ENCODE measurements around the gene CLEC20A.

The CLEC20A gene

DNA sequence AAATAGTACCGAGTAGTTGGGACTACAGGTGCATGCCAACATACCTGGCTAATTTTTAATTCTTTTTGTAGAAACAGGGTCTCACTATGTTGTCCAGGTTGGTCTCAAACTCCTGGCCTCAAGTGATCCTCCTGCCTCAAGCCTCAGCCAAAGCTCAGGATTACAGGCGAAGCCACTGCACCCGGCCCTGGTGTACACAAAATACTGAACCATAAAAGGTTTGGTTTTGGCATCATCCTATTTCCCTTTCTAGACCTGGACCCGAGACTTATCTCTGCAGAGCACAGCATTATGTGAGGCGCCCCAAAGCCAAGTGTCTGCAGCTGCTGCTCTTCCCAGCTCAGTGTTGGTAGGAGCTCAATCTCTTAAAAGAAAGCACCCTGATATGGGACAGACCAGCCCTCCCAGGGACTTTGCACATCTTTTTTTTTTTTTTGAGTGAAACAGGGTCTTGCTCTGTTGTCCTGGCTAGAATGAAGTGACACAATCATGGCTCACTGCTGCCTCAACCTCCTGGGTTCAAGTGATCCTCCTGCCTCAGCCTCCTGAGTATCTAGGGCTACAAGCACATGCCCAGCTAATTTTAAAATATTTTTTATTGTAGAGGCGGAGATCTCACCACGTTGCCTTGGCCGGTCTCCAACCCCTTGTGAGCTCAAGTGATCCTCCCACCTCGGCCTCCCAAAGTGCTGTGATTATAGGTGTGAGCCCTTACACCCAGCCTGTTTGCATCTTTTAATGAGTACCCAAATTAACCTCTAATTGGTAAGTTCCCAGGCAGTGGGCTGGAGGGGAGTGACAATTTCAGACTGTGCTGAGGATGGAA lies 36.6 kb upstream of the CLEC20A start:
- Mint-ChIP-seq H3K27me3 (peaks cover 1% of the 10 kb centered on the region), H3K27ac (no peak overlapping the region), H3K4me3 (no peak overlapping the region), H3K4me1 (no peaks in the 10 kb centered on the region), H3K9me3 (no peaks in the 10 kb centered on the region), H3K36me3 (no peaks in the 10 kb centered on the region)

DNA sequence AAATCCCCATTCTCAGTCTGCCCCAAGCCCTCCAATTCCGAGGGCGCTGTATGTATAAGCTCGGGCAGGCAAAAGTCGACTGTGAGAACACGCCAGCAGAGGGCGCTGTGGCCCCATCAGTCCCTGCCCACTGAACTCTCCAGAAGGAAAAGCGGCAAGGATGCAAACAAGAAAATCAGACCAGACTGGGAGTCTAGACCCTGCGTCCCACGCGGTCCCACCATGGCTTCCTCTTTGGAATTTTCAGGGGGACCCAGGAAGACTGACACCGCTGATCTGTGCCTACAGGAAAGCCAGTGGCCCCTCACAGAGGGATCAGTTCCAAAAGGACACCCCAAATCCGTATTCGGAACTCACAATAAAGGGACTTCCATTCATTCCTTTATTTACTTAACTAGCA lies 35.6 kb upstream of the CLEC20A start:
- no peaks in the 10 kb centered on the region for H3K9me3 Mint-ChIP-seq
- no peak overlapping the region for H3K27ac Mint-ChIP-seq
- no peaks in the 10 kb centered on the region for H3K36me3 Mint-ChIP-seq
- no peaks in the 10 kb centered on the region for H3K4me1 Mint-ChIP-seq
- H3K27me3 Mint-ChIP-seq: peaks cover 1% of the 10 kb centered on the region
- no peak overlapping the region for H3K4me3 Mint-ChIP-seq

DNA sequence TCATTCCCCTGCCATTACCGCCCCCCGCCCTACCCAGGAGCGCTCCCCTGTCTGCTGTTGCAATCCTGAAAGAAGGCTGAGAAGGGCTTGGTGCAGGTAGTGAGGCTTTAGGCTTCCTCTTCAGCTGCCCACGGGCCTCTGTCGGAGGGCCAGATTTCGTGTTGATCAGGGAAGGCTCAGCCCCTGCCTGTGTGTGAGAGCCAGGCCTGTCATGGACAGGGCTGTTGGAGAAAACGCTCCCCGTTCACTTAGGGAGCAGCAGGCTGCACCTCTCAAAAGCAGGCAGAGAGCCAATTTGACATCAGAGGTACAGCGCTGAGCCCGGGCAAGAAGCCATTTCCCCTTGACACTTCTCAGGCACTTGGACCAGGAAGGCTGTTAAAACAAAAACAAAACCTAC lies 35.1 kb upstream of the CLEC20A start:
- Mint-ChIP-seq H3K4me3 (no peak overlapping the region), H3K4me1 (no peaks in the 10 kb centered on the region), H3K9me3 (no peaks in the 10 kb centered on the region), H3K27me3 (peaks cover 1% of the 10 kb centered on the region), H3K36me3 (no peaks in the 10 kb centered on the region), H3K27ac (no peak overlapping the region)

DNA sequence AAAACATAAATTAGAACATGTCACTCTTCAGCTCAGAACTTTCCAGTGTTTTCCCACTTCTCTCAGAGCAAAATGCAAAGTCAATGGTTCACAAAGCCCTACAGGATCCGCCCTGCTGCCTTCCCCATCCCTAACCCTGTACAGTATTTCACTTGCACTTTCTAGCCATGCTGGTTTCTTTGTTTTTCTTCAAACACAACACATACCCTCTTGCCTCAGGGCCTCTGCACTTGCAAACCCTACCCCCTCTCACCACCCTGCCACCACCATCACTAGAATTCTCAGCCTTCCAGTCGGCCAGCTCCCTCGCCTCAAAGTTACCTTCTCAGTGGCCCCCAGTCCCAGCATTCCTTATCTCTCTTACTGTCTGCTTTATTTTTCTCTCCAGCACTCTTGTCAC lies 33.7 kb upstream of the CLEC20A start:
- H3K4me3 Mint-ChIP-seq: no peak overlapping the region
- H3K27me3 Mint-ChIP-seq: peaks cover 1% of the 10 kb centered on the region
- H3K36me3 Mint-ChIP-seq: no peaks in the 10 kb centered on the region
- H3K27ac Mint-ChIP-seq: no peak overlapping the region
- H3K4me1 Mint-ChIP-seq: no peaks in the 10 kb centered on the region
- H3K9me3 Mint-ChIP-seq: no peaks in the 10 kb centered on the region

DNA sequence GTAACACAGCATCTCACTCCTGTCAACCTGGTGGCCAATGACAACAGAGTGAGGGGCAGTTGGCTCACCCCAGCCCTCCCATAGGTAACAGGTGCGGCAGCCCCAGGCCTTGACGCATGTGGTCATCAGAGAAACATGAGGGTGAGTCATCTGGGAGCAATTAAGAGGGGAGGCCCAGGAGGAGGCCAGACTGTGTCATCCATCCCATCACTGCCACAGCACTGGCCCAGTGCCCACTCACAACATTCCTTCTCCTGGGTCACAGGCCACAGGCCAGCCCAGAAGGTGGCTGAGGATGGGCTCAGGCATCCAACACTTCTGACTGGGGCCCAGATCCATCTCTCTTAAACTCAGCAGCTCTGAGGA lies 33.3 kb upstream of the CLEC20A start:
- Mint-ChIP-seq H3K36me3 (no peaks in the 10 kb centered on the region), H3K9me3 (no peaks in the 10 kb centered on the region), H3K27me3 (peaks cover 1% of the 10 kb centered on the region), H3K4me3 (no peak overlapping the region), H3K27ac (no peak overlapping the region), H3K4me1 (no peaks in the 10 kb centered on the region)

DNA sequence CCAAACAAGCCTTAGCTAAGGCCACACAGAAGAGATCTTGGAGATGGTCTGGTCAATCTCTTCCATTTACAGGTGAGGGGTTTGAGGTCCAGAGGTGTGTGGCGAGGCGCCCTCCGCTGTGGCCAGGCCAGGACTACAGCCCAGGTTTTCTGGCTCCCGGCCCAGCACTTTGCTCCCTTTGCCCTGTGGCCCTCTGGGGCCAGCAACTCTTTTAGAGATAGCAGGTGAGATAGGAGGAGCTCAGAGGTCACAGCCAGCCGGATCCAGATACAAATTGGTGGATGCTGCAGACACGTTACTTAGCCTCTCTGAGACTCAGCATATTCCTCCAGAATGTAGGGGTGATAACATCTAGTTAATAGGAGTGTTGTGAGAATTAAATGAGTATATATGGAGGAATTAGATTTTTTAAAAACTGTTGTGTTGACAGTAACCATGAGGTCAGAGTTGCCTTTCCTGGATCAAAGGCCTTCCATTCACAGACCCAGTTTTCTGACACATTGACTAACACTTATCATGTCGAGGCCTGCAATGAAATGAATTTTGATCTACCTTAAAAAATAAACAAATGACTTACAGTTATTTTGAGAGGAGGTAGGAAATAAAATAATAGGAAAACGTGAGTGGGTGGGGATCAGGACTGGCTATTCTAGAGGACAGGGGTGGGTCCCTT lies 32.7 kb upstream of the CLEC20A start:
- Mint-ChIP-seq H3K9me3 (no peaks in the 10 kb centered on the region), H3K27ac (no peak overlapping the region), H3K4me3 (no peak overlapping the region), H3K4me1 (no peaks in the 10 kb centered on the region), H3K27me3 (peaks cover 1% of the 10 kb centered on the region), H3K36me3 (no peaks in the 10 kb centered on the region)

DNA sequence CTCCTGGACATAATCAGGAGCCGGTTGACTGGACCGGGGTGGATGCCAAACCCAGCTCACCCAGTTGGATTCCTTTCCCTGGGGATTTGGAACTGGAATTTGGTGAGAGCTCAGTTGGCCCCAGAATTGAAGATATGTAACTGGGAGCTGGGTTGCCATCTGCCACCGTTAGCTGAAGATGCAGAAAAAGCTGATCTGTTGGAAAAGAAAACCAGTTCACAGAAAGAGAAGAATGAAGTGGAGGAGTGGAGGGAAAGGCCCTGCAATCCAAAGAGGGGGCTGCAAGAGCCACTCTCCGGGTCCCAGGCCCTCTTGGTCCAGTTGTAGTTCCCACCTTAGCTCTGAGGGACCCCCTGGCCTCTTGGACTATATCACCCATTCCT lies 32.2 kb upstream of the CLEC20A start:
- H3K4me3 Mint-ChIP-seq: no peak overlapping the region

DNA sequence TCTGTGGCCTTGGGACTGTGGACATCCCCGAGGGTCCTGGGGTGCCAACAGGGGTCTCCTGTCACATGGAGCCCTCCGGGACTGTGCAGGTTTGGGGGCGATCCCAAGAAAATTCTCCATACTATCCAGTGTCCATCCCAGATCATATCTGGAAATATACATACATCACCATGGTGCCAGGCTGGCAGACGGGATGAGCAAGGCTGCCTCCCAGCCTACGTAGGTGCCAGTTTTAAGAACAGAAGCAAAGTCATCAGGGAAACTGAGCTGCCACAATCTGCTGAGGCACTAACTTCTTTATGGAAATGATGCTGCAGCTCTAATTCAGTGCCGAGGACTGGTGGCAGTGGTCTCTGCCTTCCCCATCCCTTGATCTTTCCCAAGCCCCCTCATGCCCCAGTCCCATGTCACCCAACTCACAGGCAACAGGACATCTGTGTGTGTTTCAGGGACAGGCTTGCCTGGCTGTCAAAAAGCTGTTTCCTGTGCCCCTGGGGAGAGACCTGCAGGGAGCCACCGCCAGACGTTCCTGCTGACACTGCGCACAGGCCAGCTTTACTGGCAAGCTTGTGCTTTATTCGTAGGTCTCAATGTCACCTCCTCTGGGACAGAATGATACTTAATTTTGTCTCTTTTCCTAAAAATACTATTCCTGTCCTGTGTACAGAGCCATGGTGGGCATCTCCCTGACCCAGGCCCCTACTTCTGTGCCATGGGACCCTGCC lies 31.6 kb upstream of the CLEC20A start:
- Mint-ChIP-seq H3K9me3 (no peaks in the 10 kb centered on the region), H3K36me3 (no peaks in the 10 kb centered on the region), H3K4me1 (no peaks in the 10 kb centered on the region), H3K27ac (no peak overlapping the region), H3K4me3 (no peak overlapping the region), H3K27me3 (peaks cover 1% of the 10 kb centered on the region)

More for the DNA sequence above, 32.2 kb upstream of the CLEC20A start:
- no peaks in the 10 kb centered on the region for H3K9me3 Mint-ChIP-seq
- H3K36me3 Mint-ChIP-seq: no peaks in the 10 kb centered on the region
- peaks cover 1% of the 10 kb centered on the region for H3K27me3 Mint-ChIP-seq
- no peak overlapping the region for H3K27ac Mint-ChIP-seq
- no peaks in the 10 kb centered on the region for H3K4me1 Mint-ChIP-seq

DNA sequence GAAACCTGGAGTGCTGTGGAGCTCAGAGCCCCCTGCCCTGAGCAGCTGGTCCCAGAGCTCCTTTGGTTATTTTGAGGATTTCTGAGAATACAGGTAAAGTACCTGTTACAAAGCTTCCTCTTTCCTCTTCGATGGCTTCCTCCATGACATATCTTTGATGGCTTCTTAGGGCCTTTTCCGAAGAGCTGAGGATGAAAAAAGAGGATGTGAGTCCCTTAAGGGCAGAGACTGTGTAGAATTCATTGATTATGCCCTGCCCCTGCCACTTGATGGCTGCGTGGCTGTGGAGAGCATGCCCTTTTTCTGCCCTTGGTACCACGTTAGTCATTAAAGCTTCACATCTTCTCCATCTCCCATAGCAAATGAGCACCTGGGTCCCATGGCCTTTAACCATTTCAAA lies 30.4 kb upstream of the CLEC20A start:
- Mint-ChIP-seq H3K27me3 (no peaks in the 10 kb centered on the region), H3K9me3 (no peaks in the 10 kb centered on the region), H3K4me1 (no peaks in the 10 kb centered on the region), H3K36me3 (no peaks in the 10 kb centered on the region), H3K27ac (no peak overlapping the region), H3K4me3 (no peak overlapping the region)

DNA sequence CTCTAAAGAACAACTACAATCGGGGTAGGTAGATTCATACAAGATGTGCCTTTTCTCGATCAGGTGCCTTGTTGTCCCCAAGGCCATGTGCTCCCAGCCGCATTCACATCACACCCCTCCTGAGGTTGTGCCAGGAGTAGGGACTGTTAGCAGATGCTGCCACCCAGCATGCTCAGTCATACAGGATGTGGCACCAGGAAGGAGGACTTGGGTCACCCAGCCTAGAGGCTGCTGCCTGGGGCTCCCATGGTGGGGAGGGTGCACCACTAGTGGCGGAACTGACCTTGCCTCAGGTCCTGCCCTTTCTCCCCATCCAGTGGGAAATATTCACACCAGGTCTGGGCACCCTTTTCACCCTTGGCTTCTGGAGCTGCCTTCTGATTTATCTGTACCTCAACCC lies 24.5 kb upstream of the CLEC20A start:
- H3K4me1 Mint-ChIP-seq: no peaks in the 10 kb centered on the region
- no peaks in the 10 kb centered on the region for H3K36me3 Mint-ChIP-seq
- H3K27me3 Mint-ChIP-seq: no peaks in the 10 kb centered on the region
- H3K9me3 Mint-ChIP-seq: no peaks in the 10 kb centered on the region
- no peak overlapping the region for H3K27ac Mint-ChIP-seq
- H3K4me3 Mint-ChIP-seq: no peak overlapping the region

DNA sequence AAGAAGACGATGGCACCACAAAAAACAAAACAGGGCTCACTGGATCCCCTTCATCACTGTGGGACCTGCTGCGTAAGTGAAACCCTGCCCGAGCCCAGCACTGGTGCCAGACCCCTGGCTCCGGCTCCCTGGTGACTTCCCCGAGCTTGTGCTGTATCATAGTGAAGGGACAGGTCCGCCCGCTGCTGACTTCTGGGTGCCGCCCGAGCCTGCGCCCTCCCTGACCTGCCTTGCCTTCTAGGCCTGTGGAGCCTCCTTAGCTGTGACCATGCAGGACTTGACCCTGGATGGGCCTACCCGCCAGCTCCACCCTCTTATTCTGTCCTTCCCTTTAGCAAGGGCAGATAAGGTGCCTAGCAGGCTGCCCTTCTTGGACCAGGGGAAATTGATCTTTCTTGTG lies 24.0 kb upstream of the CLEC20A start:
- Mint-ChIP-seq H3K27me3 (no peaks in the 10 kb centered on the region), H3K36me3 (no peaks in the 10 kb centered on the region), H3K9me3 (no peaks in the 10 kb centered on the region), H3K4me3 (no peak overlapping the region), H3K4me1 (no peaks in the 10 kb centered on the region), H3K27ac (no peak overlapping the region)

DNA sequence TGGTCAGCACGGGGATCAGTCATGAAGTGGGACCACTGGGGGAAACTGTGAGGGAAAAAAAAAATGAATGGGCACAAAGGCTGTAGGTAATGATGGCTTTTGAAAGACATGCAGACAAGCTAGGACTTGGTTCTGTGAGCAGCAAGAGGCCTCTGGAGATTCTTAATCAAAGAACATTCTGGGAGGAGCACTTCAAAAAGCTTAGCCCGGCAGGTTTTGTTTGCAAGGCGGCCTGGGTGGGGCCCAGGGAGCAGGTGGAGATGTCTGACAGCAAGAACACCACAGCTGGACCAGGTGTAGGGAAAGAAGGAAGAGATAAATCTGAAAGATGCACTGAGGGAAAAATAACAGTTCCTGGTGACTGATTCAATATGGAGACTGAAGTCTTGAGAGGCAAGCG lies 22.1 kb upstream of the CLEC20A start:
- Mint-ChIP-seq H3K27ac (no peak overlapping the region), H3K27me3 (peaks cover 1% of the 10 kb centered on the region), H3K36me3 (no peaks in the 10 kb centered on the region), H3K9me3 (no peaks in the 10 kb centered on the region), H3K4me3 (no peak overlapping the region), H3K4me1 (no peaks in the 10 kb centered on the region)

DNA sequence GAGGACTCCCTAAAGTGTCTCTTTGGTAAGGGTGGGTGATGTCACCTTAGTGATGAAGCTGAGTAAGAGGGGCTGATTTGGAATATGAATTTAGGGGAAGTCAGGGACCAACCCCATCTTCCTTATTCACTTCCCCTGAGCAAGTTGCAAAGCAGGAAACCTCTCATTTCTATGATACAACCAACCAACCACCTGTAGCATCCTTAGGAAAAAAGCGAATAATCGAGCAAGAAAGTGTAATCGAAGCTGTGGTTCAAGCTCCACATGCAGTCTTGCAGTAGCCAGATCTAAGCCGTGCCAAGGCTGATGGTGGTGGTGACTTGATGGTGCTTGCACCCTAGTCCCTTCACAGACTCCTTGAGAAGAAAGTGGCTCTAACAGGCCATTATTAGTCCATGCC lies 19.3 kb upstream of the CLEC20A start:
- Mint-ChIP-seq H3K4me1 (no peaks in the 10 kb centered on the region), H3K9me3 (no peaks in the 10 kb centered on the region), H3K36me3 (no peaks in the 10 kb centered on the region), H3K27me3 (peaks cover 1% of the 10 kb centered on the region), H3K4me3 (no peak overlapping the region), H3K27ac (no peak overlapping the region)

DNA sequence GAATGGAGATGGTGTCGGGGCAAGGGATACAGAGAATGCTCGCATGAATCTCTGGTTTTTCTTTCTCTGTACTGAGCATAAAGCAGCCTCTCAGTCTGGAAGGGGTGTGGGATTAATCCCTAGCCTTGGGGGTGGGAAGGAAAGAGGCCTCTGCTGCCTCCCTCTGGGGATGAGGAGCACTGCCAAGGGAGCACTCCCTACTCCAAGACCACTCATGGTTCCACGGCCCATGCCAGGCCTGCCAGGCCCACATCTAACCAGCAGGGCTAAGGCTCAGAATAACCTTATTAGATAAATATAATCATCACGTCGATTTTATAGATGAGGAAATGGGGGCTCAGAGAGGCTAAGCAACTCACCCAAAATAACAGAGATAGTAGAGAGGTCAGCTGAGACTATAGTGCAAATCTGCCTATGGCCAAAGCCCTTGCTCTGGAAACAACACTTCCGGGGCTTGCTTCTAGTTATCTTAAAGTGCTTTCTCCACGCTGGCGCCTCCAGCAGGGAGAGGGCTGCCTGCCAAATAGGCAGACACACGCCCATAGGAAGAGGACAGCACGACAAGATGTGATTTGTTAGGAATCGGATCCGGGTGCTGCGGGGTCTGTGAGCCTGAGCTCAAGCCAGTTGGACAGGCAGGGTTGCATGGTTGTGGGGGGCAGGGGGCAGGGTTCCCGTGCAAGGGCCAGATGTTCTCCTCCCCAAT lies 16.7 kb upstream of the CLEC20A start:
- Mint-ChIP-seq H3K27me3 (peaks cover 1% of the 10 kb centered on the region), H3K4me1 (no peaks in the 10 kb centered on the region), H3K9me3 (no peaks in the 10 kb centered on the region), H3K27ac (no peak overlapping the region), H3K4me3 (no peak overlapping the region), H3K36me3 (no peaks in the 10 kb centered on the region)

DNA sequence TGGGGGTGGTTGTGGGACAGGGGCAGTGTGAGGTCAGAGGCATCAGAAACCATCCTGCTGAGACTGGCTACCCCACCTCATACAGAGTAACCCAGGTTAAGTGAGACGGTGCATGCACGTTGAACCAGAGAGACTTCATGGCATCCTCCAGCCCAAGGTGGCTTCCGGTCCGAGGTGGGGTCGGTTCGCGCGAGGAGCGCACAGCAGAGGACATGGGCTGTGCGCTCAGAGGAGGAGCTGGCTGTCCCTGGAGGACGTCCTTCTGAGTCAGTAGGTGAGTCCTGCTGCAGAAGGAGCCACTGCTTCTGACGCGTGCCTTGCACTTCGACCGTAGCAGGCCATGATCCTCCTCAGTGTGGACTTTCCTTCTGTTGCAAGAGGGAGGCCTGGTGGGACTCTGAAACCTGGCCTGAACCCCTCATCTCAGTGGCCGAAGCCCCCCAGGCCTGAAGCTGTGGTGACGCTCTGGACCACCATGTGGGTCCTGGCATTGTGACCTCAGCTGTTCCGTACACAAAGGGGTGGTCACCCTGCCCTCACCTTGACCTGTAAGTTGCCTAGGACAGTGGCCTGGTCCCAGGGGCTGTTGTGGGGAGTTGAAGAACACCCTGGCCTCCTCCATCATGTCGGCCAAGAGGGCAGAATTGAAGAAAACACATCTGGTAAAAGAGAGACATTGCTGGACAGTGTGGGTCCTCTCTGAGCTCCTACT lies 16.0 kb upstream of the CLEC20A start, which contains the start of gene TEX35:
TSS of gene TEX35 (plus strand) at position 544 of the 712 bp plus-strand sequence. CDS start at position 624, 80 bp downstream.
- no peak within 1 kb of the TSS for H3K27ac Mint-ChIP-seq
- no peaks in the 10 kb centered on the region for H3K36me3 Mint-ChIP-seq
- H3K9me3 Mint-ChIP-seq: no peaks in the 10 kb centered on the region

More for the DNA sequence above, 16.0 kb upstream of the CLEC20A start, which contains the start of gene TEX35:
- Mint-ChIP-seq H3K4me1 (no peaks in the 10 kb centered on the region), H3K4me3 (no peak within 1 kb of the TSS), H3K27me3 (peaks cover 1% of the 10 kb centered on the region)
